Transverse colon (tissue), 4 donors: ENCODE data around the gene RRAGD. TPM values are rescaled to one million over a fixed set of nuclear protein-coding genes. Genes with fewer than 3 reads are reported as not detected.
A peak's percentile ranks its signal among the peaks of the same experiment; 100 is the strongest.

ENCODE experiments used
- DNase-seq: peaks from one replicate; pipeline ENCODE4 v3.0.0-alpha.2; 2019
- H3K27ac ChIP-seq, 4 donors: fragments of 200-600 bp; sonication (generic); 2 replicates each; pipeline ENCODE4 v1.5.1; 2016 to 2018; ENCODE audit warnings: inconsistent platforms in 4 of 4
- H3K27me3 ChIP-seq: fragments of 200-600 bp; sonication (generic); 2 replicates; pipeline ENCODE4 v1.5.1; 2017; ENCODE audit warnings: inconsistent platforms
- H3K36me3 ChIP-seq, 4 donors: fragments of 200-600 bp; sonication (generic); 2 replicates each; pipeline ENCODE4 v1.5.1; 2017 to 2019; ENCODE audit warnings: inconsistent platforms in 4 of 4
- H3K4me1 ChIP-seq, 4 donors: fragments of 200-600 bp; sonication (generic); 2 replicates each; pipeline ENCODE4 v1.5.1; 2017 to 2020; ENCODE audit warnings: inconsistent platforms in 4 of 4
- H3K4me3 ChIP-seq, 4 donors: fragments of 200-600 bp; sonication (generic); 1 replicate in 1 of 4; 2 replicates in 3 of 4; pipeline versions ENCODE4 v1.5.1 to v1.6.1; 2017 to 2019; ENCODE audit warnings: inconsistent platforms in 4 of 4
- H3K9me3 ChIP-seq, 2 donors: fragments of 200-600 bp; sonication (generic); 2 replicates each; pipeline ENCODE4 v1.5.1; 2017 to 2019; ENCODE audit warnings: inconsistent platforms in 2 of 2
- EP300 ChIP-seq: sonication (generic); formaldehyde crosslinking; IDR thresholded peaks from one replicate; pipeline ENCODE4 v1.6.1; 2017; ENCODE audit warnings: antibody characterized with exemption, low read depth
- POLR2A ChIP-seq: fragments of 450-650 bp; IDR thresholded peaks from one replicate; pipeline ENCODE4 v1.6.1; 2016; ENCODE audit warnings: antibody characterized with exemption, mild to moderate bottlenecking, moderate library complexity
- POLR2AphosphoS5 ChIP-seq, 3 donors: sonication (generic); formaldehyde crosslinking; IDR thresholded peaks; one replicate each; pipeline ENCODE4 v1.6.1; 2016; ENCODE audit warnings: antibody characterized with exemption in 3 of 3
- WGBS, 2 donors: methylation state at CpG; one replicate each; pipeline ENCODE4 v1.1.5; 2018; ENCODE audit warnings: low coverage in 1 of 2; 5-methylcytosine and 5-hydroxymethylcytosine counted together
- in situ Hi-C, 4 donors: fragments of 200-750 bp; cut with MboI; loops; one replicate each; pipeline versions ENCODE4 v1.15.0 to v1.15.1; 2017; ENCODE audit warnings: low sequenced_read_pairs in 3 of 4, low pct_ligation_motif_present in 1 of 4, low pct_unique_long_range_greater_than_20kb in 1 of 4
- intact Hi-C: fragments of 100-400 bp; cut with DNase I; formaldehyde crosslinking; loops from one replicate; pipeline ENCODE4 v1.15.1; 2023; ENCODE audit warnings: low total_unique reads
- total RNA-seq, 4 donors: library from RNA; depleted of rRNA; stranded (reverse); fragments of >200 nt; gene quantifications; one replicate each; pipeline ENCODE4 v1.1.0, GENCODE V29; 2016
- TF ChIP-seq, protein P1 (sequence below), 5 experiments: fragments of 200-600 bp in 3 of 5; fragments of 450-650 bp in 2 of 5; sonication (generic) in 3 of 5; IDR thresholded peaks; 1 replicate in 2 of 5; 2 replicates in 3 of 5; pipeline ENCODE4 v1.5.1; 2016 to 2017; ENCODE audit warnings: antibody characterized with exemption in 5 of 5, inconsistent platforms in 3 of 5, mild to moderate bottlenecking in 2 of 5, moderate library complexity in 1 of 5

The RRAGD gene
- total RNA-seq, 4 donors from 2014 or later: 0.80 to 7.0 (median 2.2) TPM

DNA sequence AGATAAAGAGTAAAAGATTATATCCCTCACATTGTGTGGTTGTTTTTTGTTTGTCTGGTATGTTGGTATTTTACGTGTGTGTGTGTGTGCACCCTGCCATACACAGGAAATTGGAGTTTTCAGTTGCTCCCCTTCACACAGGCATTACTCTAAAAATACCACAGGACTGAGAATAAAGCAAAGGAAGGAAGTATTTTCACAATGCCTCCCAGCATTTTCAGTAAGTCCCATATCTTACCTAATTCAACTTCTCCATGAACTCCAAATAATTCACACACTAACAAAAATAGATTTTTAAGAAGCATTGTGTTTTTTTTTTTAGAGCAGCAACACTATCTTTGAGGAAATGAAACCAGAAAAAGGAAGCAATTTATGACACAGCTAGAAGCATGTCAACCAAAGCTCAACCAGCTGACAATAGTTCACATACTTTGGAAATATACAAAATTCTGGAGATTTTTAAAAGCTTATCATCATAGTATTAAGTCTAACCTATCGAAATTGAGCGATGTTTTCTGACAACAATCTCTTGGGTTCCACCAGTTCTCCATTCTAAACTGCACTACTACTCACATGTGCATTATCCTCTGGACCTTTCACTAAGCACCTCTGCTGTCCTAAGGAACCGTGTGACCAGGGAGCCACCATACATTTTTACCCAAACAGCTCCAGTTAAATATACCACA lies 61.6 kb downstream of the RRAGD start:
- 23 to 40% methylated on average over 4 of the region's 4 CpGs for whole genome bisulfite sequencing, 2 donors
- Histone ChIP-seq H3K27me3 (no peaks in the 10 kb centered on the region), H3K4me1 (peaks cover 4 to 66% (median 29%) of the 10 kb centered on the region in 4 donors), H3K36me3 (no peaks in the 10 kb centered on the region), H3K4me3 (peak overlapping the region in 1 of 4 donors; percentile 84), H3K27ac (peak overlapping the region; percentile 96 to 99 (median 99)), H3K9me3 (no peaks in the 10 kb centered on the region)
- TF ChIP-seq POLR2A (no peak), POLR2AphosphoS5 (IDR thresholded peaks at IDR 0.05) (peak in 1 of 3 donors; percentile 7)
- in situ Hi-C loops (loop anchor here in 3 of 4 donors (10.0 to 25.0 kb wide), 3 partner anchors 238 to 363 kb away; partner anchors contain the start of genes PNRC1 (in 1 of the 3) and SRSF12 (in 1 of the 3)), intact Hi-C loops (no loop called here)
- no peak for DNase-seq

DNA sequence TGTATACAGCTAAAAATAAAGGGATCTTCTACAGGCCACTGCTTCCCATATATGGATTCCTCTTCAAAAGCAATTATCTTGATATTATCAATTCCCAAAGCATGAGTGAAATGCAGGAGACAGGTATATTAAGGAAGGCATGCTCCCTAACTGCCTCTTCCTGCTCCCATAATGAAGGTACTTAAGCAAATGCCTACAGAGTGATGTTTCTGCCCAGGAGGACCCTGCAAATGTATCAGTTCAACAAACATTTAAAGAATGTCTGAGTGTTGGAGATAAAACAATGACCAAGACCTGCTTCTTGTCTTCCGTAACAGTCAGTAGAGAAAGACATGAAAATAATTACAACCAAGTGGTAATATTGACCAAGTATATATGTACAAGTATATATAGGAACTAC lies 63.7 kb downstream of the RRAGD start:
- TF ChIP-seq, protein P1, sequence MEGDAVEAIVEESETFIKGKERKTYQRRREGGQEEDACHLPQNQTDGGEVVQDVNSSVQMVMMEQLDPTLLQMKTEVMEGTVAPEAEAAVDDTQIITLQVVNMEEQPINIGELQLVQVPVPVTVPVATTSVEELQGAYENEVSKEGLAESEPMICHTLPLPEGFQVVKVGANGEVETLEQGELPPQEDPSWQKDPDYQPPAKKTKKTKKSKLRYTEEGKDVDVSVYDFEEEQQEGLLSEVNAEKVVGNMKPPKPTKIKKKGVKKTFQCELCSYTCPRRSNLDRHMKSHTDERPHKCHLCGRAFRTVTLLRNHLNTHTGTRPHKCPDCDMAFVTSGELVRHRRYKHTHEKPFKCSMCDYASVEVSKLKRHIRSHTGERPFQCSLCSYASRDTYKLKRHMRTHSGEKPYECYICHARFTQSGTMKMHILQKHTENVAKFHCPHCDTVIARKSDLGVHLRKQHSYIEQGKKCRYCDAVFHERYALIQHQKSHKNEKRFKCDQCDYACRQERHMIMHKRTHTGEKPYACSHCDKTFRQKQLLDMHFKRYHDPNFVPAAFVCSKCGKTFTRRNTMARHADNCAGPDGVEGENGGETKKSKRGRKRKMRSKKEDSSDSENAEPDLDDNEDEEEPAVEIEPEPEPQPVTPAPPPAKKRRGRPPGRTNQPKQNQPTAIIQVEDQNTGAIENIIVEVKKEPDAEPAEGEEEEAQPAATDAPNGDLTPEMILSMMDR (IDR thresholded peaks at IDR 0.05): no peak
- no peak for TF ChIP-seq POLR2A
- no peak for TF ChIP-seq POLR2AphosphoS5 (IDR thresholded peaks at IDR 0.05)
- no peak for TF ChIP-seq EP300
- intact Hi-C loops: loop anchor here (10.0 kb wide), 1 partner anchor 384 kb away; the partner anchor contains the start of gene RNGTT
- Histone ChIP-seq H3K4me3 (no peak overlapping the region), H3K27me3 (no peaks in the 10 kb centered on the region), H3K4me1 (peaks cover 4 to 71% (median 34%) of the 10 kb centered on the region in 4 donors), H3K9me3 (no peaks in the 10 kb centered on the region), H3K27ac (peak overlapping the region in 1 of 4 donors; percentile 17), H3K36me3 (no peaks in the 10 kb centered on the region)
- in situ Hi-C loops: no loop called here
- no peak for DNase-seq
- 60 to 93% methylated on average over 1 of the region's 1 CpG for WGBS, 2 donors

GRCh38 chr6:89347825-89348224 lies 64.2 kb downstream of the RRAGD start:
- Histone ChIP-seq H3K36me3 (no peaks in the 10 kb centered on the region), H3K27ac (no peak overlapping the region), H3K4me1 (peaks cover 4 to 67% (median 34%) of the 10 kb centered on the region in 4 donors), H3K27me3 (no peaks in the 10 kb centered on the region), H3K9me3 (no peaks in the 10 kb centered on the region), H3K4me3 (no peak overlapping the region)
- intact Hi-C loops: loop anchor here (10.0 kb wide), 1 partner anchor 383 kb away; the partner anchor contains the start of gene RNGTT
- WGBS, 2 donors: 75% methylated on average over 2 of the region's 2 CpGs
- no peak for DNase-seq
- TF ChIP-seq POLR2A (no peak), POLR2AphosphoS5 (IDR thresholded peaks at IDR 0.05) (no peak), EP300 (no peak)
- TF ChIP-seq, protein P1 (IDR thresholded peaks at IDR 0.05): no peak
- in situ Hi-C loops: no loop called here

DNA sequence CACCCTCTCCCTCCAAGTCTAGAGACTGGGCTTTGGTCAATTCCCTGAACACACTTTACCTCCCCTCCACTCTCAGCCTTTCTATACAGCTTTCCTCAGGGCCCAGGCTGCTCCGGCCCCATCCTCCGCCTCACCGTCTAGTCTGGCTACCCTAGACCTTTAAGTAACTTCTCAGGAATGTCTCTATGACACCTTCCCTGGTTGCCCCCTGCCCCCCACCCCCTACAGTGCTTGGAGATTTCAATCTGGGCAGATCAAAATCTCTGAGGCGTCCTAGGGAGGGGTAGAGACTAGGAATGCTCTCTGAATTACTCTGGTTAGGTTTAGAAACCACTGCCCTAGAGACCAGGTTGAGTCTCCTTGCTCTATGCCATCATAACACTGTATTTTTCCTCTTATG lies 65.6 kb downstream of the RRAGD start:
- TF ChIP-seq EP300 (no peak), POLR2AphosphoS5 (IDR thresholded peaks at IDR 0.05) (no peak), POLR2A (no peak)
- TF ChIP-seq, protein P1 (IDR thresholded peaks at IDR 0.05): no peak
- Histone ChIP-seq H3K27me3 (no peaks in the 10 kb centered on the region), H3K36me3 (peaks cover 0 to 9% (median 4%) of the 10 kb centered on the region in 4 donors), H3K4me3 (no peak overlapping the region), H3K4me1 (peaks cover 3 to 65% (median 32%) of the 10 kb centered on the region in 4 donors), H3K27ac (no peak overlapping the region), H3K9me3 (no peaks in the 10 kb centered on the region)
- no peak for DNase-seq
- WGBS, 2 donors: 85 to 100% methylated on average over 4 of the region's 4 CpGs
- in situ Hi-C loops: no loop called here
- intact Hi-C loops: loop anchor here (10.0 kb wide), 1 partner anchor 382 kb away; the partner anchor contains the start of gene RNGTT
